HG03378 (cell line): ENCODE results near the gene PRMT1.

Experiments used
- ATAC-seq: cut with Tn5 transposase; IDR thresholded peaks from one replicate; pipeline ENCODE4 v1.9.1; 2021; ENCODE audit warnings: mild to moderate bottlenecking, moderate library complexity; ENCODE audit not compliant: unreplicated experiment

PRMT1 gene

DNA sequence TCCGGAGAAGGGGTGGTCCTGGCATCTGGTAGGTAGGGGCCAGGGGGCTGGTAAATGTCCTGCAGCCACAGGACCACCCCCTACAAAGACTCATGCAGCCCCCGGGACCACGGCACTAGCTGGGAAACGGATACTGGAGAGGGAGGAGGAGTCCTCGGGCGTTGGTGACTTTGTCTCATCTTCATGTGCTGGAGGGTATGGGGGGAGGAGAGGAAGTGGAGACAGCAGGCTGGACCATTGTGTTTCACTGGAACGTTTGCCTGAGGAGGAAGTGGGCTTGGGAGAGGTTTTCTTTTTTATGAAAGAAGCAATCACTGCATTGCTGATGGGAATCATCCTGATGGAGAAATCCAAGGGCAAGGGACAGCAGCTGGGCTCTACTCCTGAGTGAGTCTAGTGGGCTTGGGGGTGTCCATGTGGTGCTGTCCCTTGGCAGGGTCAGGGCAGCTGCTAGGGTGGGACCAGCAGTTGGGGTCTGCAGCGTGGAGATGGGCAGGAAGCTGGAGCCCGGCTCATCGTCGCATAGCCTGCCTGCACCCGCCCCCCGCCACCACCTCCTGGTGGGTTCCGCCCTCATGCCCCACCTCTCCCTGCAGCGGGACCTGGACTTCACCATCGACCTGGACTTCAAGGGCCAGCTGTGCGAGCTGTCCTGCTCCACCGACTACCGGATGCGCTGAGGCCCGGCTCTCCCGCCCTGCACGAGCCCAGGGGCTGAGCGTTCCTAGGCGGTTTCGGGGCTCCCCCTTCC lies 10.7 kb downstream of the PRMT1 start:
- ATAC-seq: no peak

DNA sequence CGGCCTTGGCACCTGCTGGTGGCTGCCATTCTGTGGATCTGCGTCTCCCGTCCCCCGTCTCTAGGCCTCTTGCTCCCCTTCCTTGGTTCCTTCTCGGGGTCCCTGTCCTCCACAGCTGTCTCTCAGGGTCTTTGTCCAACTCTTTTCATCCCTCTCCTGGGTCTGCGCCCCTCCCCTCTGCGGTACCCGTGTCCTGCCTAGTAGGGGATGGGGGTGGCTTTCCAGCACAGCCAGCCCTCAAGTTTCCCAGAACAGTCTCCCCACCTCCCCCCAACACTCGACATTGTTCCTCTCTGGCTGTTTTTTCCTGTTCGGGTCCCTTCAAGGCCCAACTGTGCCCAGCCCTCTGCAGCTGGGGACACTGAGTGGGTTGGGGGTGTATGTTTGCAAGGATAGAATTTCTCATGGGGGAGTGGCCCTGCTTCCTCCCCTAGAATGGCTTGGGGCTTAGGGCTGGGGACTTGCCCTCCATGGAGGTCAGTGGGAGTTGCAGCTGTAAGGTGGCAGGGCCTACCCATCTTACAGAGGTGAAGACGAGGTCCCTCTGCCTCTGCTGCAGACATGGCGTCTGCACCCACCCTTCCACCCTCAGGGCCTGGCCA lies 11.6 kb downstream of the PRMT1 start:
- ATAC-seq: no peak

DNA sequence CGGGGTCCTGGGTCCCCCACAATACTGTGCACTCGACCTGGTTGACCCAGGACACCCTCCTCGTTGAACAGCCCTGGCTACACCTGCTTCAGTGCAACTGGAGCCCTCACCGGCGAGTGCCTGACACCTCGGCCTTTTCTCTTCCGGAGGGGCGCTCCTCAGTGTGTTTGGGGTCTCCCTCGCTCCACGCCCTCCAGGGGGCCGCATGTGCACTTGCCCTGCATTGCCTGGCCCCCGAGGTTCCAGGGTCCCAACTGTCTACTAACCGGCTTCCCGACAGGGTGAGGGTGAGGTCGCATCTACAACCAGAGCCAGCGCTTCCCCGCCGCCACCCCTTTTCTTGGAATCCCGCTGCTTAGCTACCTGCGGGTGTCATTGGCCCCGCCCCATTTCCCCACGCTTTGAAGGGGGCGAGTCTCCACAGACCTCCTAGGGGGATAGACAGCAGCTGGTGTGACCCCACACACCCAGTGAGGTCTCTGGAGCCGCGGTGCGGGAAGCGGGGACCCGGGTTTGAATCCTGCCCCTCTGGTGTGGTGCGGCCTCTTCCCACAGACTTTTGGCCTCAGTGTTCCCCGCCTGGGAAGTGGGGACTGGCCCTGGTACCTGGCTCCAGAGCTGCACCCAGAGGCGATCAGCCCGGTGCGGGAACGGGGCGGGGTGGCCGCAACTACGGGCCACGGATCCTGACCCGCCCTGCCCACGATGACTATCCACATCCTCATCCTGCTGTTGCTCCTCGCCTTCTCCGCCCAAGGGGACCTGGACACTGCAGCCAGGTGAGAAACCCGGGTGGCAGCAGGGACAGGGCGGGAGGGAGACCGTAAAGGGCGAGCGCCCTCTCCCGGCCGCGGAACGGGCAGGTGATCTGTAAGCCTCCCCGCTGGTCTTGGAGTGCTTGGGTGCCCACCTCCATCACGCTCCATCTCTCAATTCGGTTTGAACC lies 12.3 kb downstream of the PRMT1 start, which contains the start of gene ADM5:
Gene ADM5, plus strand, starts transcription at position 462 of the 946 bp plus-strand sequence. Its CDS starts 244 bp downstream, at position 706.
- ATAC-seq: no peak

DNA sequence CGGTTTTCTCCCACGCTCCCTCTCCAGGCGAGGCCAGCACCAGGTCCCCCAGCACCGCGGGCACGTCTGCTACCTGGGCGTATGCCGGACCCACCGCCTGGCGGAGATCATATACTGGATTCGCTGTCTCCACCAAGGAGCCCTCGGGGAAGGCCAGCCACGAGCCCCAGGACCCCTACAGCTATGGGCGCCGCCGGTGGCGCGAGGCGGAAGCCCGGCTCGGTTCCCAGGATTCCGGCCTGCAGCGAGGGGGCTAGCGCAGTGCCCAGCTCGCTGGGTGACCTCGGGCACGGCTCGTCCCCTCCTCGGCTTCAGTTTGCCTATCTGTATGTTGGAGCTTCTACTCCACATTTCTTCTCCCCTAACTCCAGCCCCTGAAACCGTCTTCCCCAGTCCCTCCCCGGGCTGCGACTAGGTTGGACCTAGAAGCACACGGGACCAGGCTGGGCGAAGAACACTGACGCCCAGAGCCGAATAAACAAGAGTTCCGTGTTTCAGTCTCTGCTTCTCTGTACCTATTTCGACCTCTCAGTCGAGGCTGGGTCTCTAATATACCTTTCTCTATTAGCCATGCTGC lies 13.1 kb downstream of the PRMT1 start:
- ATAC-seq: no peak

DNA sequence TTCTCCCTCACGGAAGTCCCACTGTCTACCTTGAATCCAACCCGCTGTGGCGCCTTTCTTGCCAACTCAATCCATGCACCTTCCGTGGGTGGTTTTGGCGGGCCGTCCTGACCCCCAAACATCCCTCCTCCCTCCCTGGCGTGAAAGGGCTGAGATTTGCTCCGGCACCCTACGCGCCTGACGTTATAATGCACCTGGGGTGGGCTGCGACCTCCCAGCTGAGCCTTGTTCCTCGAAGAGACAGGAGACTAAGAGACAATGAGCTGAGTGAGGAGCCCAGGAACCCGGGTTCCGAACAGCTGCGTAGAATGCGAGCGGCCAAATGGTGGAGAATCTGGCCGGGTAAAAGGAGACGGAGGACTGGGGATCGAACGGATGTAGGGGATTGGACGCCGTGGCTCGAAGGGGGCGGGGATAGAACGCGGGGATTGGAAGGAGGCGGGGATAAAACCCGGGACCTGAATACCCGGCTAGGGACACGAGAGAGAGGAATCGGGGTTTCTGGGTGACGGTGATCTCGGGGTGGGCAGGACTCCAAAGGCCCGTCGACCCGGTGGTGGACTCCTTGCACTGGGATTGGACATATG lies 13.7 kb downstream of the PRMT1 start, which contains the start of gene CPT1C:
Gene CPT1C, plus strand, starts transcription at position 461 of the 587 bp plus-strand sequence. CDS start 1,137 bp downstream, outside the sequence.
- ATAC-seq: no peak

DNA sequence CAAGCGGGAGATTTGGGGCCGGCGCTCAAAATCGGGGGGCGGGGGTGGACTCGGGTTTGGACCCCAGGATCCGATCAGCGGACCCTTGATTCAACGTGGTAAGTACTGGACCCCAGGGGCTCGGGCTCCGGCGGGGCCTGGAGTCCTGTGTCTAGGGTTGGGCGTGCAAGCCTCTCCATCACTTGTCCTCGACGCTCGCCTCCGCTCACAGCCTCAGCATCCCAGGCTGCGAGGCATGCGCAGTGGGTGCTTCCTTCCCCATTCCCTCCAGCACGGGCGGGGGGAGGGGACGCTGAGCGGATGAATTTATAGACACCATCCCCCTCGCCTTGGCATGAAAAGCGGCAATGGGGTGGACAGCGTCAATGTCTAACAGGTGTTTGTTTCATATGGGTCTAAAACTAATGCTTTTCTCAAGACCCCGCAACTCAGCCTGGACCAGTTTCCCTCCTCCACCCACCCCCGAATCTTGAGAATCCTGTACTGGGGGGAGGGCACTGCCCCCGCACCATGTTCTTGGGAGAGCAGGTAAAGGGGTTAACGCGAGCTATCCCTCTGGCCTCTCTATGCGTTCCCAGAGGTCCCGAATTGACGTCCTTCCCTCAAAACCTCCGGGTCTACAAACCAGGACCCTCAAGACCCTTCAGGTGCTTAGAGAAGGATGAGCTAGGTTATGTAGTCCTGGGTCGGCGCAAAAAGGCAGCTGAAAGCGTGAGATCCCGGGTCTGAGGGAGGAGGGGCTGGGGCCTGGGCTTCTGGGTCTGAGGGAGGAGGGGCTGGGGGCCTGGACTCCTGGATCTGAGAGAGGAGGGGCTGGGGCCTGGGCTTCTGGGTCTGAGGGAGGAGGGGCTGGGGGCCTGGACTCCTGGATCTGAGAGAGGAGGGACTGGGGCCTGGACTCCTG lies 14.4 kb downstream of the PRMT1 start:
- no peak for ATAC-seq

DNA sequence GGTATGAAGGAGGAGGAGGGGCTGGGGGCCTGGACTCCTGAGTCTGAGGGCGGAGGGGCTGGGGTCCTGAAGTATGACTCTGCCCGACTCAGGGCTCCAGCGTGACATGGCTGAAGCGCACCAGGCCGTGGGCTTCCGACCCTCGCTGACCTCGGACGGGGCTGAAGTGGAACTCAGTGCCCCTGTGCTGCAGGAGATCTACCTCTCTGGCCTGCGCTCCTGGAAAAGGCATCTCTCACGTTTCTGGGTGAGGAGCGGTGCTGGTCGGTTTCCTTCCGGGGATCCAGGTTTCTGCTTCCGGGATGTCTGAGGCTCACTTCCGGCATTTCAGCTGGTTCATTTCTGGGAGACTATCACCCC lies 15.1 kb downstream of the PRMT1 start:
- ATAC-seq: no peak

DNA sequence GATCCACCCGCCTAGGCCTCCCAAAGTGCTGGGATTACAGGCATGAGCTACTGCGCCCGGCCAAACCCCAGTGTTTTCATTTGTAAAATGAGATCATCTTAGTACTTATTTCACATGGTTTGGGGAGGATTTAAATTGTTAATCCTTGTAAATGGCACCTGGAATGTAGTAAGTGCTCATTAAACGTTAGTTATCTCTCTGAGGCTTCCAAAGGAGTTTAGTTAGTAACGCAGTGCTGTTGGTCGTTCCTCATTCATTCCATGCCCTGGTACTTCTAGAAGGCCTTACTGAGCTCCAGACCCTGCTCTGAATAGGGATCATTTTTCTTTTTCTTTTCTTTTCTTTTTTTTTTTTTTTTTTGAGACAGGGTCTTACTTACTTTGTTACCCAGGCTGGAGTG lies 19.0 kb downstream of the PRMT1 start:
- no peak for ATAC-seq

DNA sequence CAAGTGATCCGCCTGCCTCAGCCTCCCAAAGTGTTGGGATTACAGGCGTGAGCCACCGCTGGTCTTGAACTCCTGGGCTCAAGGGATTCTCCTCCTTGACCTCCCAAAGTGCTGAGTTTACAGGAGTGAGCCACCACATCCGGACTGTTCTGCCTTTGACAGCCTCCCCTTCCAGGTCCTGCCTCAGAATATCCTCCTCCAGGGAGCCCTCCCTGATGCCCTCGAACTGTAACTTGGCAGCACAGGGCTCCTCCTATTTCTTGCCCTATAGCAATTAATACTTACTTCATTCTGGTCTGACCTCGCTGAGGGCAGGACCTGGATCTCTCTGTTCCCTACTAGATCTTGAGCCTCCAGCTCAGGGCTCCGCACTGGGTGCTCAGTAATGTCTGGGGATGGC lies 19.8 kb downstream of the PRMT1 start:
- ATAC-seq: no peak

DNA sequence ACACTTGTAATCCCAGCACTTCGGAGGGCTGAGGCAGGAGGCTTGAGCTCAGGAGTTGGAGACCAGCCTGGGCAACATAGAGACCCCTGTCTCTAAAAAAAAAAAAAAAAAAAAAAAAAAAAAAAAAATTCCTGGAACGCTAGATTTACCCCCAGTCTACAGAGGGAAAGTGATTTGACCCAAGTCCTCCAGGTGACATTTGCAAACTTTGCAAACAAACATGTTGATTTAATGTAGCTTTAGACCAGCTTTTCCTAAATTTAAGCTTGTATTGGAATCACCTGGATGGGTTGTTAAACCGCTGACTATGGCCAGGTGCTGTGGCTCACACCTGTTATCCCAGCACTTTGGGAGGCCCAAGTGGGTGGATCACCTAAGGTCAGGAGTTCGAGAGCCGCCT lies 22.3 kb downstream of the PRMT1 start:
- no peak for ATAC-seq

DNA sequence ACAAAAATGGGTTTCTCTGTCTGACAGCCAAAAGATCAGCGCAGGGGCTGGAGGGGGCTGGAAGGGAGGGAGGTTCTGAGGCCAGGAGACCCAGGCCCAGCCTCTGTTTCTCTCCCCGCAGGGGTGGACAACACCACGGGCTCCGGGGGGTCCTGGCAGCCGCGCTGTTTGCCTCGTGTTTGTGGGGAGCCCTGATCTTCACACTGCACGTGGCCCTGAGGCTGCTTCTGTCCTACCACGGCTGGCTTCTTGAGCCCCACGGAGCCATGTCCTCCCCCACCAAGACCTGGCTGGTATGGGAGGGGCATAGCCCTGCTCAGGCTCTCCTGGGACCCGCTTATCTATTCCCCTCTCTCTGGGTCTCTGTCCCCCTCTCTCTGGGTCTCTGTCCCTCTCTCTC lies 23.5 kb downstream of the PRMT1 start:
- ATAC-seq: no peak

DNA sequence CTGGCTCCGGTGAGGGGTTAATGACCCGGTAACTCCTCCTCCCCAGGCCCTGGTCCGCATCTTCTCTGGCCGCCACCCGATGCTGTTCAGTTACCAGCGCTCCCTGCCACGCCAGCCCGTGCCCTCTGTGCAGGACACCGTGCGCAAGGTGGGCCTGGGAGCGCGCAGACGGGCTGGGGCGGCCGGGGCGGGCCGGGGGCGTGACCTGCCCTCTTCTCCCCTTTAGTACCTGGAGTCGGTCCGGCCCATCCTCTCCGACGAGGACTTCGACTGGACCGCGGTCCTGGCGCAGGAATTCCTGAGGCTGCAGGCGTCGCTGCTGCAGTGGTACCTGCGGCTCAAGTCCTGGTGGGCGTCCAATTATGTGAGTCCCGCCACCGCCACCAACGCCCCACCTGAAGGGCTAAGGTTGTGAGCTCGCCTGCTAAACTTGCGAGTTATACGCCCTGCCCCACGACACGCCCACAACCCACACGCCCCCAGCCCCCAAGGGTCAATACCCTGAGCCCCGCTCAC lies 24.3 kb downstream of the PRMT1 start:
- no peak for ATAC-seq

DNA sequence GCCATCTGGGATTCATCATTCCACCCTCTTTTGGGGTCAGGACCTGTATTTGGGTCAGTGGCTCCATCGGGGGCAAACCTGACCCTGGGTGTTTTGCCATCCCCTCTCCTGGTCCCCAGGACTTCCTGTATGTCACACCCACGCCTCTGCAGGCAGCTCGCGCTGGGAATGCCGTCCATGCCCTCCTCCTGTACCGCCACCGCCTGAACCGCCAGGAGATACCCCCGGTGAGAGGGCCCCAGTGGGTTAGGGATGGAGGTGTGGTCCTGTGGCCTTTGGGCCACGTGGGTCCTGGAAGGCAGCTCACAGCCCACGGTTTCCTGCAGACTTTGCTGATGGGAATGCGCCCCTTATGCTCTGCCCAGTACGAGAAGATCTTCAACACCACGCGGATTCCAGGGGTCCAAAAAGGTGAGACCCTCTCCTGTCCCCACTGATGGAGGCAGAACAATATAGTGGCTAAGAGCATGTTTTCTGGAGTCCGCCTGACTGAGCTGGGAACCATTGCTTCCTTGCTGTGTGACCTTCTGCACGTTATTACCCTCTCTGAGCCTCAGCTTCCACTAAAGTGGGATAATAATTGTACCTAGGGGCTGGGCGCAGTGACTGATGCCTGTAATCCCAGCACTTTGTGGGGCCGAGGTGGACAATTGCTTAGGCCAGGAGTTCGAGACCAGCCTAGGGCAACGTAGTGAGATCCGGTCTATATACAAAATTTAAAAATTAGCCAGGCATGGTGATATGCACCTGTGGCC lies 28.0 kb downstream of the PRMT1 start:
- no peak for ATAC-seq

DNA sequence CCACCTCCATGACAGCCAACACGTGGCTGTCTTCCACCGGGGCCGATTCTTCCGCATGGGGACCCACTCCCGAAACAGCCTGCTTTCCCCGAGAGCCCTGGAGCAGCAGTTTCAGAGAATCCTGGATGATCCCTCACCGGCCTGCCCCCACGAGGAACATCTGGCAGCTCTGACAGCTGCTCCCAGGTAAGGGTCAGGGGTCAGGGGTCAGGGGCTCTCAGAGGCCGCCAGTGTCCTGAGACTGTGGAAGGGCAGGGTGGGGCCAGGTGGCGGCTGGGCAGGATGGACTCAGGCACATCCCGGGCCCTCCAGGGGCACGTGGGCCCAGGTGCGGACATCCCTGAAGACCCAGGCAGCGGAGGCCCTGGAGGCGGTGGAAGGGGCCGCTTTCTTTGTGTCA lies 28.8 kb downstream of the PRMT1 start:
- no peak for ATAC-seq

DNA sequence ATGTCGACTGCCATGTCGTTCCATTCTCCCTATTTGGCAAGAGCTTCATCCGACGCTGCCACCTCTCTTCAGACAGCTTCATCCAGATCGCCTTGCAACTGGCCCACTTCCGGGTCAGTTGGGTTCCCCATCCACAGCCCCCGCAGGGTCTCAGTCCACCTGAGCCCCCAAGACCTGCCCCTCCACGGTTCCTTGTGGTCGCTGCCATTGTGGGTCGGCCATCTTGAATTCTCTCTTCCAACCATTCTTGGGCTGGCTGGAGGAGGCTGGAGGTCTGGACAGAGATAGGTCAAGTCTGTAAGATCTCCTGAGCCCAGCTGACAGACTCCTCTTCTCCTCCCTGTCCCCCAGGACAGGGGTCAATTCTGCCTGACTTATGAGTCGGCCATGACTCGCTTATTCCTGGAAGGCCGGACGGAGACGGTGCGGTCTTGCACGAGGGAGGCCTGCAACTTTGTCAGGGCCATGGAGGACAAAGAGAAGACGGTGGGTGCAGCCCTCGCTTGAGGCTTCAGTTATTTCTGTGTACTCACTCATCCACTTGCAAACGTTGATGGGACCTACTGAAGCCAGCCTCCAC lies 33.4 kb downstream of the PRMT1 start:
- ATAC-seq: no peak

DNA sequence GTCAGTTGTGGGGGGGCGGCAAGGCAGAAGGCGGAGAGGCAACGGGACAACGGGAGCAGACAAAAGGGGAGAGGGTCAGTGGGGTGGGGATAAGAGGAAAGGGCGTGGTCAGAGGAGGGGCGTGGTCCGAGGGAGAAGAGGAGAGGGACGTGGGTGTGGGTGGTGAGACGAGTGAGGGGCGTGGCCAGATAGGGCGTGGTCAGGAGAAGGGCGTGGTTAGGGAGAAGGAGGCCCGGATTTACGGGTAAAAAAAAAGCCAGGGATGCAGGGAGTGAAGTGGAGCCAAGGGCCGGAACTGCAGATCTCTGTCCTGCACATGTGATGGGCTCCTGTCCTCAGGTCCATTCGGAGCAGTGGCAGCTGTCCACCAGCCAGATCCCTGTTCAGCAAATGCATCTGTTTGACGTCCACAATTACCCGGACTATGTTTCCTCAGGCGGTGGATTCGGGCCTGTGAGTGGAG lies 35.4 kb downstream of the PRMT1 start:
- no peak for ATAC-seq

DNA sequence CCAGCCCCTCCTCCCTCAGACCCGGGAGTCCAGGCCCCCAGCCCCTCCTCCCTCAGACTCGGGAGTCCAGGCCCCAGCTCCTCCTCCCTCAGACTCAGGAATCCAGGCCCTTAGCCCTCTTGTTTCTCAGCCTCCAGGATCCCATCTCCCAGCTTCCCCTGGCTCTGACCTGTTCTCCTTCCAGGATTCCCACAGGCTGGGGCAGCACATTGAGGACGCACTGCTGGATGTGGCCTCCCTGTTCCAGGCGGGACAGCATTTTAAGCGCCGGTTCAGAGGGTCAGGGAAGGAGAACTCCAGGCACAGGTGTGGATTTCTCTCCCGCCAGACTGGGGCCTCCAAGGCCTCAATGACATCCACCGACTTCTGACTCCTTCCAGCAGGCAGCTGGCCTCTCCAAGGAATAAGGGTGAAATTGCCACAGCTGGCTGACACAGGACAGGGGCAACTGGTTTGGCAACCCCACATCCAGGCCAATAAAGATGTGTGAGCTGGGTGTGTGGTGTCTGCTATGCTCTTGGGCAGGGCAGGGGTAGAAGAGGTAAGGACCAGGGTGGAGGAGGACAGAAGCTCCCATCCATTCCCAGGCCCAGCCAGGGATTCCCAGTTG lies 36.3 kb downstream of the PRMT1 start:
- no peak for ATAC-seq

DNA sequence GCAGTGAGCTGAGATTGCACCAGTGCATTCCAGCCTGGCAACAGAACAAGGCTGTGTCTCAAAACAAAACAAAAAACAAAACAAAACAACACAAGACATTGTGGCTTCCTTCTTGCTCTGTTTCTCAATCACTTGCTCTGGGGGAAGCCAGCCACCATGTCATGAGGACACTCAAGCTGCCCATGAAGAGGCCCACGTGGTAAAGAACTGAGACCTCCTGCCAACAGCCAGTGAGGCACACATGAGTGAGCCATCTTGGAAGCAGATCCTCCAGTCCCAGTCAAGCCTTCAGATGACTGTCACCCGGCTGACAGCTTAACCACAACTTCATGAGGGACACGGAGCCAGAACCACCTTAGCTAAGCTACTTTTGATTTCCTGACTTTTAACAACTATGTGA lies 39.1 kb downstream of the PRMT1 start:
- no peak for ATAC-seq
